H1 (cell line): ENCODE measurements around the gene PIGU. TPM values are rescaled to one million over a fixed set of nuclear protein-coding genes. Genes with fewer than 3 reads are reported as not detected.

Source experiments
- CBX8 ChIP-seq: fragments of 300-800, 300-1000 bp; sonication (generic); IDR thresholded peaks from 2 replicates; pipeline ENCODE4 v1.7.1; 2016; ENCODE audit warnings: low read depth, low read length, borderline replicate concordance
- CHD1 ChIP-seq: IDR thresholded peaks from 2 replicates; pipeline ENCODE4 v1.6.1; 2012; ENCODE audit warnings: low read depth, low read length, improper control_type of control experiment
- GTF2F1 ChIP-seq: IDR thresholded peaks from 2 replicates; pipeline ENCODE4 v1.6.1; 2012; ENCODE audit warnings: low read depth, low read length, improper control_type of control experiment, borderline replicate concordance
- JUN ChIP-seq: IDR thresholded peaks from 2 replicates; pipeline ENCODE4 v1.6.1; 2011; ENCODE audit warnings: low read depth, mild to moderate bottlenecking, improper control_type of control experiment, low read length
- KDM4A ChIP-seq: IDR thresholded peaks from one replicate; pipeline ENCODE4 v1.7.1; 2012; ENCODE audit warnings: low read depth, mild to moderate bottlenecking, moderate library complexity, low read length, inconsistent platforms; ENCODE audit not compliant: severe bottlenecking
- KDM5A ChIP-seq: fragments of 200-600 bp; IDR thresholded peaks from 2 replicates; pipeline ENCODE4 v1.7.1; 2012; ENCODE audit warnings: mild to moderate bottlenecking, low read length, inconsistent platforms, mixed read lengths
- PHF8 ChIP-seq: fragments of 200-600 bp; sonication (generic); conservative IDR thresholded peaks from 2 replicates; pipeline ENCODE4 v1.7.1; 2012; ENCODE audit warnings: low read depth, mild to moderate bottlenecking, inconsistent platforms, low read length, moderate library complexity
- TCF12 ChIP-seq: IDR thresholded peaks from 2 replicates; pipeline ENCODE4 v1.6.1; 2011; ENCODE audit warnings: low read depth, mild to moderate bottlenecking, low read length
- ZNF274 ChIP-seq: IDR thresholded peaks from 2 replicates; pipeline ENCODE4 v1.7.0; 2012; ENCODE audit warnings: low read length, borderline replicate concordance; ENCODE audit errors: extremely low read depth
- polyA plus RNA-seq, 7 experiments: library from polyadenylated mRNA; depleted of rRNA in 3 of 7; stranded (reverse) in 5 of 7; unstranded in 2 of 7; fragments of >200 nt in 5 of 7; fragments of 200-250 nt in 2 of 7; gene quantifications; 1 replicate in 5 of 7; 2 replicates in 1 of 7; 4 replicates in 1 of 7; pipeline versions ENCODE4 v1.2.1 to v1.2.3, GENCODE V29; 2011 to 2013; ENCODE audit warnings: missing spikeins in 2 of 7, mixed read lengths in 2 of 7
- total RNA-seq: library from RNA; stranded (reverse); fragmentation: NEBNext Ultra II Directional; extraction: Animal tissue kit (Norgen Biotek cat#: 25700); gene quantifications from 2 replicates; pipeline ENCODE4 v1.2.1, GENCODE V29; 2021

PIGU gene
- total and polyA plus RNA-seq, 2 of the 8 experiments (the other 6 are each of a cell fraction or from before 2014, with no cell fraction given), result 28.3 to 117 TPM

DNA sequence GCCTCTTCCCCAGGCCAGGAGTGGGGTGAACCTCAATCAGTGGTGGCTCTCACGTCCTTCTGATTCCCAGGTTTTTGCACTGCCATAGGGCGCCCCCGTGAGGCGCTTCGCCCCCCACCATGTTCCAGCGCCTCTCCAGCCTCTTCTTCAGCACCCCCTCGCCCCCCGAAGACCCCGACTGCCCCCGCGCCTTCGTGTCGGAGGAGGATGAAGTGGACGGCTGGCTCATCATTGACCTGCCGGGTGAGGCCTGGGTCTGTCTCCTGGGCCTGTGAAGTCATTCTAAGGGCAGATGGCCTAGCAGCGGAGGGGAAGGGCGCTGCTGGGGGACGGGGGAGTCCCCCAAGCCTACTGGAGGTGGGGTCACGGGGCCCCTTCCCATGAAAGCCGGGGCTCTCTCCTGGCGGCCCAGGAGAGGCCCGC lies 31.7 kb upstream of the PIGU start (continued):
- TF ChIP-seq KDM4A (no peak), KDM5A (peak; percentile 63; the same call in 1 of the 2 replicates), GTF2F1 (no peak), PHF8 (no peak), ZNF274 (no peak), JUN (no peak), CBX8 (no peak), CHD1 (no peak), TCF12 (no peak)
